Natural killer cell (primary cell): ENCODE results near the gene RXRA. TPM values are rescaled to one million over a fixed set of nuclear protein-coding genes. Genes with fewer than 3 reads are reported as not detected.

ENCODE experiments used
- ATAC-seq, 3 donors: fragments of 150-1000 bp in 2 of 3; fragments of 200-7000 bp in 1 of 3; cut with Tn5 transposase; 1 replicate in 1 of 3; 2 replicates in 2 of 3; pipeline ENCODE4 v1.10.0; 2021; ENCODE audit warnings: mild to moderate bottlenecking in 2 of 3, moderate library complexity in 2 of 3
- DNase-seq, 2 donors: peaks; one replicate each; pipeline versions ENCODE4 v3.0.0 to v3.0.0-alpha.2; 2013 to 2021; ENCODE audit warnings: mixed read lengths in 1 of 2
- H3K27ac ChIP-seq: one replicate; pipeline ENCODE4 v1.5.1; 2013; ENCODE audit warnings: mild to moderate bottlenecking, low read length
- H3K27me3 ChIP-seq: one replicate; pipeline ENCODE4 v1.6.1; 2013; ENCODE audit warnings: low read length; ENCODE audit not compliant: control insufficient read depth, insufficient read depth
- H3K36me3 ChIP-seq: one replicate; pipeline ENCODE4 v1.6.1; 2013; ENCODE audit warnings: low read length; ENCODE audit not compliant: control insufficient read depth, insufficient read depth
- H3K4me1 ChIP-seq: one replicate; pipeline ENCODE4 v1.6.1; 2013; ENCODE audit warnings: low read length; ENCODE audit not compliant: control insufficient read depth, insufficient read depth
- H3K4me3 ChIP-seq: one replicate; pipeline ENCODE4 v1.5.1; 2013; ENCODE audit warnings: low read length
- H3K9me3 ChIP-seq: one replicate; pipeline ENCODE4 v1.6.1; 2013; ENCODE audit warnings: low read length; ENCODE audit not compliant: control insufficient read depth, insufficient read depth
- H3K27ac Mint-ChIP-seq, 2 donors: one replicate each; pipeline ENCODE4 v1.8.0; 2022; ENCODE audit warnings: mild to moderate bottlenecking in 2 of 2, mixed read lengths in 2 of 2, moderate library complexity in 1 of 2
- H3K27me3 Mint-ChIP-seq, 2 donors: one replicate each; pipeline ENCODE4 v1.8.0; 2022; ENCODE audit warnings: low read depth in 2 of 2, mixed read lengths in 2 of 2
- H3K36me3 Mint-ChIP-seq: one replicate; pipeline ENCODE4 v1.8.0; 2022; ENCODE audit warnings: mixed read lengths
- H3K4me1 Mint-ChIP-seq, 2 donors: one replicate each; pipeline ENCODE4 v1.8.0; 2022; ENCODE audit warnings: mixed read lengths in 2 of 2
- H3K4me3 Mint-ChIP-seq: one replicate; pipeline ENCODE4 v1.8.0; 2022; ENCODE audit warnings: mild to moderate bottlenecking, moderate library complexity, mixed read lengths
- H3K9me3 Mint-ChIP-seq, 2 donors: one replicate each; pipeline ENCODE4 v1.8.0; 2022; ENCODE audit warnings: mixed read lengths in 2 of 2
- WGBS: methylation state at CpG from one replicate; pipeline ENCODE4 v1.1.7; 2013; ENCODE audit warnings: missing lambda C conversion rate; ENCODE audit not compliant: insufficient coverage; 5-methylcytosine and 5-hydroxymethylcytosine counted together
- intact Hi-C: fragments of 100-400 bp; cut with micrococcal nuclease; formaldehyde crosslinking; loops from one replicate; pipeline ENCODE4 v1.14.2; 2022
- total RNA-seq, 4 donors: library from RNA; stranded (reverse); fragments of 120-200 nt in 1 of 4; gene quantifications; one replicate each; pipeline versions ENCODE4 v1.2.3 to v1.2.4, GENCODE V29; 2013 to 2022
- TF ChIP-seq, protein P1 (sequence below): fragments of 200-600 bp; IDR thresholded peaks from one replicate; pipeline ENCODE4 v1.8.0; 2022; ENCODE audit warnings: antibody characterized with exemption

The RXRA gene
- total RNA-seq, 3 donors from 2014 or later (not counting 1 experiment from before 2014, with no cell fraction given) = 30.9 to 64.1 (median 42.2) TPM

GRCh38 chr9:134377976-134378375 is 51.7 kb downstream of the RXRA start:
- H3K27me3 ChIP-seq = no peaks in the 10 kb centered on the region
- Mint-ChIP-seq H3K4me1 (peaks cover 37 to 49% of the 10 kb centered on the region in 2 donors), H3K36me3 (no peaks in the 10 kb centered on the region), H3K4me3 (no peak overlapping the region), H3K27me3 (no peaks in the 10 kb centered on the region), H3K9me3 (no peaks in the 10 kb centered on the region), H3K27ac (no peak overlapping the region)
- no peaks in the 10 kb centered on the region for H3K36me3 ChIP-seq
- ATAC-seq (no peak), DNase-seq (peak in 1 of 2 donors; percentile 33)
- H3K27ac ChIP-seq = no peak overlapping the region
- 45% methylated on average over 17 of the region's 17 CpGs for WGBS
- H3K4me3 ChIP-seq = no peak overlapping the region
- TF ChIP-seq, protein P1, sequence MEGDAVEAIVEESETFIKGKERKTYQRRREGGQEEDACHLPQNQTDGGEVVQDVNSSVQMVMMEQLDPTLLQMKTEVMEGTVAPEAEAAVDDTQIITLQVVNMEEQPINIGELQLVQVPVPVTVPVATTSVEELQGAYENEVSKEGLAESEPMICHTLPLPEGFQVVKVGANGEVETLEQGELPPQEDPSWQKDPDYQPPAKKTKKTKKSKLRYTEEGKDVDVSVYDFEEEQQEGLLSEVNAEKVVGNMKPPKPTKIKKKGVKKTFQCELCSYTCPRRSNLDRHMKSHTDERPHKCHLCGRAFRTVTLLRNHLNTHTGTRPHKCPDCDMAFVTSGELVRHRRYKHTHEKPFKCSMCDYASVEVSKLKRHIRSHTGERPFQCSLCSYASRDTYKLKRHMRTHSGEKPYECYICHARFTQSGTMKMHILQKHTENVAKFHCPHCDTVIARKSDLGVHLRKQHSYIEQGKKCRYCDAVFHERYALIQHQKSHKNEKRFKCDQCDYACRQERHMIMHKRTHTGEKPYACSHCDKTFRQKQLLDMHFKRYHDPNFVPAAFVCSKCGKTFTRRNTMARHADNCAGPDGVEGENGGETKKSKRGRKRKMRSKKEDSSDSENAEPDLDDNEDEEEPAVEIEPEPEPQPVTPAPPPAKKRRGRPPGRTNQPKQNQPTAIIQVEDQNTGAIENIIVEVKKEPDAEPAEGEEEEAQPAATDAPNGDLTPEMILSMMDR = no peak
- H3K9me3 ChIP-seq = no peaks in the 10 kb centered on the region
- H3K4me1 ChIP-seq = peaks cover 77% of the 10 kb centered on the region
- intact Hi-C loops = no loop called here

DNA sequence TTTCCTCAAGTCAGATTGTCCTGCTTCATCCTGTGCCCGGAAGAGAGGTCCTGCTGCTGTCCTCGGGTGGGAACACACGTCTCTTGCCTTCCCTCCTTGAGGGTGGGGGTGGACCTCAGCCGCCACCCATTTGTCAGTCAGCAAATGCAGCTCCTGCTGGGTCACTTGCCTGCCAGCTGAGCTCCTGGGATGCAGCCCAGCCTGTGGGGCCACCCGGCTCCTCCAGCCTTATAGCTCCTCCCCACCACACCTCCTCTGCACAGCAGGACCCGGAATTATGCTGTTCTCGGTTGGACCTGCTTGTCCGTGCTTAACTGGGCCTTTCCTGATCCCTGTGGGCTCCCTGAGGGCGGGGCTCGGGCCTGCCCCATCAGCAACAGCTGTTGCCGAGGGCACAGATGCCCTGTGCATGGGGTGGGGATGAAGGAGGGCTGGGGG is 52.7 kb downstream of the RXRA start:
- no peaks in the 10 kb centered on the region for H3K36me3 ChIP-seq
- peaks cover 37 to 53% of the 10 kb centered on the region in 2 donors for H3K4me1 Mint-ChIP-seq
- H3K4me1 ChIP-seq = peaks cover 77% of the 10 kb centered on the region

DNA sequence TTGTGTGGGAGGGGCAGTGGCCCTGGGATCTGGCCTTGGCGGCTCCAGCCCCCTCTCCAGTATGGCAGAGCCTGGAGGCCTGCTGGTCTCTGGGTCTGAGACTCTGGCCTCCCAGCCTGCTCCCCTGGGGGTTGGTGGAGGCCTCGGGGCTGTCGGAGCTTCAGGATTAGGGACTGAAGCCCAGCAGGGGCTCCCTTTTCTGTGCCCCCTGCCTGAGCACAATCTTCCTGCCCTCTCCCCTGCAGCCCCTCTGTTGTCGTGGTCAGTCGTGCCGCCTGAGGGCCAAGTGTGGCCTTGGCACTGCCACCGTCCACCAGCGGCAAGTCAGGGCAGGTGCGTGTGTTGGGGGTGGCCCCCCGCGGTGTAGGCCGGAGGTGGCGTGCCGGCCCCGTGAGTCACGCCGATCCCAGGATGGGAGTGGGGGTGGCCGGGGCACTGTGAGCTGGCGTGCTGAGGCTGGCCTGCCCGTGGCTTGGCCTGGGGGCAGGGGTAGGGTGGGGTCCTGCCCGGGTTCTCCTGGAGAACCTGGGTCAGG is 53.6 kb downstream of the RXRA start:
- Mint-ChIP-seq H3K4me1 (peaks cover 43 to 60% of the 10 kb centered on the region in 2 donors), H3K9me3 (no peaks in the 10 kb centered on the region), H3K36me3 (no peaks in the 10 kb centered on the region), H3K4me3 (no peak overlapping the region), H3K27ac (peak overlapping the region in 1 of 2 donors; percentile 97), H3K27me3 (no peaks in the 10 kb centered on the region)
- Histone ChIP-seq H3K36me3 (no peaks in the 10 kb centered on the region), H3K9me3 (no peaks in the 10 kb centered on the region), H3K4me3 (no peak overlapping the region), H3K27ac (no peak overlapping the region), H3K27me3 (no peaks in the 10 kb centered on the region), H3K4me1 (peaks cover 77% of the 10 kb centered on the region)
- intact Hi-C loops = loop anchor here (5.0 kb wide), 1 partner anchor 62 kb away; no protein-coding TSS in a partner anchor
- 92% methylated on average over 21 of the region's 21 CpGs for WGBS
- ATAC-seq (no peak), DNase-seq (no peak)
- TF ChIP-seq, protein P1 = no peak

More for the DNA sequence above, 52.7 kb downstream of the RXRA start:
- TF ChIP-seq, protein P1 = no peak
- H3K4me3 Mint-ChIP-seq = no peak overlapping the region
- Histone ChIP-seq H3K27ac (no peak overlapping the region), H3K27me3 (no peaks in the 10 kb centered on the region), H3K9me3 (no peaks in the 10 kb centered on the region), H3K4me3 (no peak overlapping the region)
- DNase-seq = no peak
- H3K9me3 Mint-ChIP-seq = no peaks in the 10 kb centered on the region
- H3K27me3 Mint-ChIP-seq = no peaks in the 10 kb centered on the region
- intact Hi-C loops = no loop called here
- no peaks in the 10 kb centered on the region for H3K36me3 Mint-ChIP-seq
- no peak for ATAC-seq
- H3K27ac Mint-ChIP-seq = no peak overlapping the region
- WGBS = 91% methylated on average over 11 of the region's 11 CpGs
